Measurements from ENCODE around the gene HSPA5. TPM values are rescaled to one million over a fixed set of nuclear protein-coding genes. Genes with fewer than 3 reads are reported as not detected.

HSPA5 gene
- total RNA-seq, 1 experiment from 2014 or later = 357 TPM

DNA sequence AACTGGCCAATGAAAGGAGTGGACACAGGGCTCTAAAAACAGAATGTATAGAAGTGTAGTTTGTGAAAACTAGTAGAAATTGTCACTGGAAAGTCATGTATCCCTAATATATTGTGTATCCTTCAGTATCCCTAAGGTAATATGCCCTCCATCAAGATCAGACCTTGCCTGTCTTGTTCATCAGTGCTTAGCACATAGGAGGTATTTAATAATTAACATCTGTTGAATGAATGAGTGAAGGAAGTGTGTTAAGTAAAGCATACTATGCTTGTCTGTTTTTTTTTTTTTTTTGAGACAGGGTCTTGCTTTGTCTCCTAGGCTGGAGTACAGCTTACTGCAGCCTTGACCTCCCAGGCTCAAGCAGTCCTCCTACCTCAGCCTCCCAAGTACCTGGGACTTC is 36.3 kb upstream of the HSPA5 start (continued):
- TF ChIP-seq, protein P1, sequence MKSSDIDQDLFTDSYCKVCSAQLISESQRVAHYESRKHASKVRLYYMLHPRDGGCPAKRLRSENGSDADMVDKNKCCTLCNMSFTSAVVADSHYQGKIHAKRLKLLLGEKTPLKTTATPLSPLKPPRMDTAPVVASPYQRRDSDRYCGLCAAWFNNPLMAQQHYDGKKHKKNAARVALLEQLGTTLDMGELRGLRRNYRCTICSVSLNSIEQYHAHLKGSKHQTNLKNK (CRISPR knock-in tag; IDR thresholded peaks at IDR 0.05) = no peak

DNA sequence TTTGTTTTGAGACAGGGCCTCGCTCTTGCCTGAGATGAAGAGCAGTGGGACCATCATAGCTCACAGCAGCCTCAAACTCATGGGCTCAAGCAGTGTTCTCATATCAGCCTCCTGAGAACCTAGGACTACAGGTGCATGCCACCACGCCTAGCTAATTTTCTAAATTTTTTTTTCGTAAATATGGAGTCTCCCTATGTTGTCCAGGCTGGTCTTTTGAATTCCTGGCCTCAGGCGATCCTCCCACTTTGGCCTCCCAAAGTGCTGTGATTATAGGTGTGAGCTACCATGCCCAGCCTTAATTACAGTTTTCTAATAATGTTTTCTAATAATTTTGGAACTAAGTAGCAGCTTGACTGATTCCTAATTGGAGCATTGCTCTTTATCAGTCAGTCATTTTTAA is 35.6 kb upstream of the HSPA5 start:
- ChIA-PET POLR2A (no interaction called here), CTCF (no interaction called here)
- TF ChIP-seq TEAD1 (CRISPR knock-in tag; IDR thresholded peaks at IDR 0.05) (no peak), ELF4 (CRISPR knock-in tag; IDR thresholded peaks at IDR 0.05; ENCODE audit: low read depth) (no peak), PRRX2 (CRISPR knock-in tag; IDR thresholded peaks at IDR 0.05) (no peak), EMX1 (CRISPR knock-in tag; IDR thresholded peaks at IDR 0.05) (no peak), ZNF423 (CRISPR knock-in tag; IDR thresholded peaks at IDR 0.05) (no peak), ZNF671 (CRISPR knock-in tag; IDR thresholded peaks at IDR 0.05) (no peak), NR1H2 (CRISPR knock-in tag; IDR thresholded peaks at IDR 0.05) (no peak), JAZF1 (CRISPR knock-in tag; IDR thresholded peaks at IDR 0.05) (no peak), FOXJ3 (CRISPR knock-in tag; IDR thresholded peaks at IDR 0.05; ENCODE audit: borderline replicate concordance) (no peak)
- TF ChIP-seq, protein P2, sequence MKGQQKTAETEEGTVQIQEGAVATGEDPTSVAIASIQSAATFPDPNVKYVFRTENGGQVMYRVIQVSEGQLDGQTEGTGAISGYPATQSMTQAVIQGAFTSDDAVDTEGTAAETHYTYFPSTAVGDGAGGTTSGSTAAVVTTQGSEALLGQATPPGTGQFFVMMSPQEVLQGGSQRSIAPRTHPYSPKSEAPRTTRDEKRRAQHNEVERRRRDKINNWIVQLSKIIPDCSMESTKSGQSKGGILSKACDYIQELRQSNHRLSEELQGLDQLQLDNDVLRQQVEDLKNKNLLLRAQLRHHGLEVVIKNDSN (CRISPR knock-in tag; IDR thresholded peaks at IDR 0.05) = no peak
- TF ChIP-seq, protein P3, sequence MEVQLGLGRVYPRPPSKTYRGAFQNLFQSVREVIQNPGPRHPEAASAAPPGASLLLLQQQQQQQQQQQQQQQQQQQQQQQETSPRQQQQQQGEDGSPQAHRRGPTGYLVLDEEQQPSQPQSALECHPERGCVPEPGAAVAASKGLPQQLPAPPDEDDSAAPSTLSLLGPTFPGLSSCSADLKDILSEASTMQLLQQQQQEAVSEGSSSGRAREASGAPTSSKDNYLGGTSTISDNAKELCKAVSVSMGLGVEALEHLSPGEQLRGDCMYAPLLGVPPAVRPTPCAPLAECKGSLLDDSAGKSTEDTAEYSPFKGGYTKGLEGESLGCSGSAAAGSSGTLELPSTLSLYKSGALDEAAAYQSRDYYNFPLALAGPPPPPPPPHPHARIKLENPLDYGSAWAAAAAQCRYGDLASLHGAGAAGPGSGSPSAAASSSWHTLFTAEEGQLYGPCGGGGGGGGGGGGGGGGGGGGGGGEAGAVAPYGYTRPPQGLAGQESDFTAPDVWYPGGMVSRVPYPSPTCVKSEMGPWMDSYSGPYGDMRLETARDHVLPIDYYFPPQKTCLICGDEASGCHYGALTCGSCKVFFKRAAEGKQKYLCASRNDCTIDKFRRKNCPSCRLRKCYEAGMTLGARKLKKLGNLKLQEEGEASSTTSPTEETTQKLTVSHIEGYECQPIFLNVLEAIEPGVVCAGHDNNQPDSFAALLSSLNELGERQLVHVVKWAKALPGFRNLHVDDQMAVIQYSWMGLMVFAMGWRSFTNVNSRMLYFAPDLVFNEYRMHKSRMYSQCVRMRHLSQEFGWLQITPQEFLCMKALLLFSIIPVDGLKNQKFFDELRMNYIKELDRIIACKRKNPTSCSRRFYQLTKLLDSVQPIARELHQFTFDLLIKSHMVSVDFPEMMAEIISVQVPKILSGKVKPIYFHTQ (CRISPR knock-in tag; IDR thresholded peaks at IDR 0.05) = no peak
- TF ChIP-seq, protein P1 (CRISPR knock-in tag; IDR thresholded peaks at IDR 0.05) = no peak
- ATAC-seq = no peak
- H3K4me1 Mint-ChIP-seq = peaks cover 15% of the 10 kb centered on the region
- H3K9me3 Mint-ChIP-seq = no peaks in the 10 kb centered on the region
- H3K36me3 Mint-ChIP-seq = no peaks in the 10 kb centered on the region
- DNase-seq (ENCODE audit: low spot score) = no peak
- no peaks in the 10 kb centered on the region for H3K27me3 Mint-ChIP-seq (ENCODE audit: low read depth)
- H3K27ac Mint-ChIP-seq = no peak overlapping the region
- no peak overlapping the region for H3K4me3 Mint-ChIP-seq

DNA sequence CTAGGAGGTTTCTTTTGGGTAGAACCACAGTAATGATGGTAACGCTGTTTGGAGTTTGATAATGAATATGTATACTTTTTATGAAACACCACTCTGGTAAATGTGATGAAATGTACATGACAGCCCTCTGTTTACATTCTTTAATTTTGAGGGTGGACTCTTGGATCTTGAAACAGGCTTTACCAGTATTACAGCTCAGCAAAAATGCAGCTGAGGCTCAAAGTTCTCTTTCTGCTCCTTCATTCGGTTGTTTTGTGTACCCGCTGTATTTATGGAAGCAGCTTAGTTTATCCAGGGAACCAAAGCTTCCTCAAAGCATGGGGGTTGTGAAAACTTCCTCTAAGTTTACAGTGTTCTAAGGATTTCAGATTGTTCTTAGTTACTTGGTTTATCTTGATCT is 31.6 kb upstream of the HSPA5 start:
- DNase-seq (ENCODE audit: low spot score) (no peak), ATAC-seq (no peak)
- Mint-ChIP-seq H3K9me3 (no peaks in the 10 kb centered on the region), H3K4me3 (no peak overlapping the region), H3K27ac (peak overlapping the region; percentile 67), H3K4me1 (peaks cover 21% of the 10 kb centered on the region), H3K27me3 (ENCODE audit: low read depth) (no peaks in the 10 kb centered on the region), H3K36me3 (no peaks in the 10 kb centered on the region)
- CTCF ChIA-PET = interaction anchor here (1.2 kb wide), 1 partner anchor 12 kb away, joined by 4 read pairs; no protein-coding TSS in a partner anchor
- POLR2A ChIA-PET = no interaction called here
- TF ChIP-seq GABPB1 (CRISPR knock-in tag; IDR thresholded peaks at IDR 0.05) = peak; percentile 78
- TF ChIP-seq, protein P4, sequence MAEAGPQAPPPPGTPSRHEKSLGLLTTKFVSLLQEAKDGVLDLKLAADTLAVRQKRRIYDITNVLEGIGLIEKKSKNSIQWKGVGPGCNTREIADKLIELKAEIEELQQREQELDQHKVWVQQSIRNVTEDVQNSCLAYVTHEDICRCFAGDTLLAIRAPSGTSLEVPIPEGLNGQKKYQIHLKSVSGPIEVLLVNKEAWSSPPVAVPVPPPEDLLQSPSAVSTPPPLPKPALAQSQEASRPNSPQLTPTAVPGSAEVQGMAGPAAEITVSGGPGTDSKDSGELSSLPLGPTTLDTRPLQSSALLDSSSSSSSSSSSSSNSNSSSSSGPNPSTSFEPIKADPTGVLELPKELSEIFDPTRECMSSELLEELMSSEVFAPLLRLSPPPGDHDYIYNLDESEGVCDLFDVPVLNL (CRISPR knock-in tag; IDR thresholded peaks at IDR 0.05; ENCODE audit: borderline replicate concordance, low read depth) = no peak

DNA sequence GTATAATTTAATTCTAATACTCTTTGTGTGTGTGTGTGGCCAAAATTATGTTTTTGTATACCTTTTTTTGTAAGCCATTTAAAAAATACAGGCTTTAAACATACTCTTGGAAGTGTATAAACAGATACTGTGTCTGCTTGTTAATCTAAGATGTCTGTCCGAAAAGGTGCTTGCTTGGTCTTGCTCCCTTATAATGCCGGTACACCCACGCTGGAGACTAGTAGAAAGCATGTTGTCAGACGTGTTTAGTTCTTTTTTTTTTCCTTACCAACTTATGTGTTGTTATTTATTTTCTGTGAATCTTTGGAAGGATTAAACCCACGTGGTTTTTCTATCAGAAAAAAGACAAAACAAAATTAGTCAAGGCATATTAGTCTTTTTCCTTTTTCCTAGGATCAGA is 29.9 kb upstream of the HSPA5 start:
- Mint-ChIP-seq H3K27ac (no peak overlapping the region), H3K4me1 (peaks cover 21% of the 10 kb centered on the region), H3K36me3 (peaks cover 5% of the 10 kb centered on the region; the same call in 1 of the 2 replicates), H3K27me3 (ENCODE audit: low read depth) (no peaks in the 10 kb centered on the region), H3K4me3 (no peak overlapping the region; the same call in 1 of the 2 replicates), H3K9me3 (no peaks in the 10 kb centered on the region)
- DNase-seq (ENCODE audit: low spot score) (no peak), ATAC-seq (no peak)
- ChIA-PET POLR2A (no interaction called here), CTCF (no interaction called here)
- TF ChIP-seq, protein P5, sequence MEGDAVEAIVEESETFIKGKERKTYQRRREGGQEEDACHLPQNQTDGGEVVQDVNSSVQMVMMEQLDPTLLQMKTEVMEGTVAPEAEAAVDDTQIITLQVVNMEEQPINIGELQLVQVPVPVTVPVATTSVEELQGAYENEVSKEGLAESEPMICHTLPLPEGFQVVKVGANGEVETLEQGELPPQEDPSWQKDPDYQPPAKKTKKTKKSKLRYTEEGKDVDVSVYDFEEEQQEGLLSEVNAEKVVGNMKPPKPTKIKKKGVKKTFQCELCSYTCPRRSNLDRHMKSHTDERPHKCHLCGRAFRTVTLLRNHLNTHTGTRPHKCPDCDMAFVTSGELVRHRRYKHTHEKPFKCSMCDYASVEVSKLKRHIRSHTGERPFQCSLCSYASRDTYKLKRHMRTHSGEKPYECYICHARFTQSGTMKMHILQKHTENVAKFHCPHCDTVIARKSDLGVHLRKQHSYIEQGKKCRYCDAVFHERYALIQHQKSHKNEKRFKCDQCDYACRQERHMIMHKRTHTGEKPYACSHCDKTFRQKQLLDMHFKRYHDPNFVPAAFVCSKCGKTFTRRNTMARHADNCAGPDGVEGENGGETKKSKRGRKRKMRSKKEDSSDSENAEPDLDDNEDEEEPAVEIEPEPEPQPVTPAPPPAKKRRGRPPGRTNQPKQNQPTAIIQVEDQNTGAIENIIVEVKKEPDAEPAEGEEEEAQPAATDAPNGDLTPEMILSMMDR (IDR thresholded peaks at IDR 0.05) = no peak
- TF ChIP-seq, protein P6, sequence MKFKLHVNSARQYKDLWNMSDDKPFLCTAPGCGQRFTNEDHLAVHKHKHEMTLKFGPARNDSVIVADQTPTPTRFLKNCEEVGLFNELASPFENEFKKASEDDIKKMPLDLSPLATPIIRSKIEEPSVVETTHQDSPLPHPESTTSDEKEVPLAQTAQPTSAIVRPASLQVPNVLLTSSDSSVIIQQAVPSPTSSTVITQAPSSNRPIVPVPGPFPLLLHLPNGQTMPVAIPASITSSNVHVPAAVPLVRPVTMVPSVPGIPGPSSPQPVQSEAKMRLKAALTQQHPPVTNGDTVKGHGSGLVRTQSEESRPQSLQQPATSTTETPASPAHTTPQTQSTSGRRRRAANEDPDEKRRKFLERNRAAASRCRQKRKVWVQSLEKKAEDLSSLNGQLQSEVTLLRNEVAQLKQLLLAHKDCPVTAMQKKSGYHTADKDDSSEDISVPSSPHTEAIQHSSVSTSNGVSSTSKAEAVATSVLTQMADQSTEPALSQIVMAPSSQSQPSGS (CRISPR knock-in tag; IDR thresholded peaks at IDR 0.05; ENCODE audit: borderline replicate concordance, low read depth) = no peak
- TF ChIP-seq NR3C1 (CRISPR knock-in tag; conservative IDR thresholded peaks at IDR 0.05; ENCODE audit: low read depth) (no peak), SP1 (CRISPR knock-in tag; conservative IDR thresholded peaks at IDR 0.05) (no peak), NFATC4 (CRISPR knock-in tag; IDR thresholded peaks at IDR 0.05) (no peak), ZNF423 (CRISPR knock-in tag; IDR thresholded peaks at IDR 0.05) (no peak), TP53 (CRISPR knock-in tag; IDR thresholded peaks at IDR 0.05) (no peak), FOXP1 (CRISPR knock-in tag; IDR thresholded peaks at IDR 0.05; ENCODE audit: borderline replicate concordance) (no peak)
